NCI-H226 (cell line): ENCODE measurements around the gene MUC20.
"Not testable (repeated sequence)": the region's sequence is repeated elsewhere in the genome, so short reads cannot be mapped to it uniquely, and the experiment has no call there.

Experiments
- DNase-seq: peaks from one replicate; pipeline ENCODE4 v3.0.0-alpha.2; 2015

MUC20 gene

GRCh38 chr3:195732940-195733339 lies 12.2 kb downstream of the MUC20 start:
- no peak for DNase-seq

- no peak for DNase-seq
These were observed 14.4 kb downstream of the MUC20 start for GRCh38 chr3:195735036-195735695.

DNA sequence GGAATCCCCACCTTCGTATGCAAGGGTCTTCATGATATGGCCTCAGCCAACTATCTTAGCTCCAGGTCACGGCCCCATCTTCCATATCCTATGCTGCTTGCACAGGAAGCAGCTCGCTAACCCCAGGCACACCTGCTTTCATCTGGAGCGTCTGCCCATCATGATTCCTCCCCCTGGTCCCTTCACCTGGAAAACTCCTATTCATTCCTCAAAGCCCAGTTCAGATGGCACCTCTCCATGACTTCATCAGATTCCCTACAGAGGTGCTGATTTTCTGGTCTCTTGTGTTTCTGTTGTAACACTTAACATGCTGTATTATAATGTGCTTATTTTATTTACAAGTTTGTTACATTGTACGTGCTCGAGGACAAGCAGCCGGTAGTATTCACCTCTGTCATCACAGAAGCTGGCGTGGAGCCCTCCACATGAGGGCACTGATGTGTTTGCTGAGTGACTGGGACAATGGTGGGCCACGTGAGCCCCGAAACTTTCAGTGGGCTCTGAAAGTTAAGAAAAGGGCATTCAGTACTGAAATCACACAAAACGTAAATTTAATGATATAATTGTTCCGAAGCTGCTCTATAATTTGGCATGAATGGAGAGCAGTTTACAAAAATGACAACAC lies 16.2 kb downstream of the MUC20 start:
- no peak for DNase-seq

- not testable (repeated sequence) for DNase-seq
These were observed 17.0 kb downstream of the MUC20 start for GRCh38 chr3:195737782-195738181.

DNA sequence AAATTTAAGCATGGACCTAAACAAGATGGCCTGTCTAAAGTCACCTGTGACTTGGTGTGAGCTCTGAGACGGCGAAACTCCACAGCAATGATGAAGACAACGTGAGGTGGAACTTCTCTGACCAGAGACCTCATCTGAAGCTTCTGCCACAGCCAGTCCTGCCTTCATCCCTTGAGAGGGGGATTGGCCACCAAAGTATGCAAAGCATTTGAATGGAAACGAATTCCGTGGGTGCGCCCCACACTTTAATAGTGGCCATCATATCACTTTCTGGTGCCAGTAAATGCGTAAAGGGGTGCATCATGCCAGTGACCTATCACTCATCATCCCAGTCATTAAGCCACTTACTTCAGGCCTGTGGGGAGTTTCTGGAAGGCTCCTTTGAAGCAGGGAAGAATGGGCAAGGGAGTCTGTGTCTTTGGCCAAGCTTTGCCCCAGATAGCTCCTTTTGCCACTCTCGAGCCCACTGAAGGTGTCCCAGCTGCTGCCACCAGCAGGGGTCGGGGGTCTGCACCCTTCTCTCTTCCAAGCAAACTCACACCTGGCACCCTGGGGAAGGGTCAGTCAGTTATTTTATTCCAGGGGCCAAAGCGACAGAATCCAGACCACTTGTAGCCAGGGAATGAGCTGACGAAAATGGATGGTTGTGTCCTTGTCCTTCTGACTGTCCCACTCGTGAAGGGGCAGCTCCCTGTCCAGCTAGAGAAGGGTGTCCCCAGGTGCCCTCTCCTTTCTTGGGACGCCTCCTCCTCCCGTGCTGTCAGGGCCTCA lies 17.7 kb downstream of the MUC20 start:
- DNase-seq, result no peak

GRCh38 chr3:195739561-195740111 lies 18.9 kb downstream of the MUC20 start:
- DNase-seq, result no peak

DNA sequence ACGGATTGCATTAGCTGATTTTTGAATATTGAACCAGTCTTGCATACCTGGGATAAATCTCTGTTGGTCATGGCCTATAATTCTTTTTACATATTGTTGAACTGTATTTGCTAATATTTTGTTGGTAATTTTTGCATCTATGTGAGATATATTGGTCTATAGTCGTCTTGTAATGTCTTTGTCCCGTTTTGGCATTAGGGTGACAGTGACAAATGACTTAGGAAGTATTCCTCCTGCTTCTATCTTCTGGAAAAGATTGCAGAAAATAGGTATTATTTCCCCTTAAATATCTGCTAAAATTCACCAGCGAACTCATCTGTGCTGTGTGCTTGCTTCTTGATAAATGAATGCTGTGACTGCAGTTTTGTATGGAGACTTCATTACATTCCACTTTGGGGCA lies 23.7 kb downstream of the MUC20 start:
- no peak for DNase-seq

- DNase-seq, result no peak
These were observed 25.6 kb downstream of the MUC20 start for GRCh38 chr3:195746346-195746745.

DNA sequence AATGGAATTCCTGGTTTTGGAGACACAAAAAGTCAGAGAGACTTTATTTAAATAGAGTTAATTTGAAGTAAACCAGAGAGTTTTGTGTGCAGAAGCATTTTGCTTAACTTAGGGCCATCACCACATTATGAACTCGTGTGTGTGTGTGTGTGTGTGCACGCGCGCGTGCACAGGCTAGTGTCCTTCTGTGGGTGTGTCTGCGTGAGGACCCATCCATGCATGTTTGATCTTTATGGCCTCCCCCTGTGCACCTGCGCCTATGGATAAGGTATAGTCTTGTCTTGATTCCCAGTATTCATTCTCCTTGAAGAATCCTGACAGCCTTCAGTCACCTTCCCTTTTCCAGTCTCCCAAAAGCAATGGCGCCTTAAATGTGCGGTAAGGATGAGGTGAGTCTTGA lies 26.0 kb downstream of the MUC20 start:
- DNase-seq, result no peak

GRCh38 chr3:195748661-195749060 lies 27.9 kb downstream of the MUC20 start:
- DNase-seq, result no peak

- DNase-seq, result not testable (repeated sequence)
These were observed 28.3 kb downstream of the MUC20 start for GRCh38 chr3:195749101-195749500.

GRCh38 chr3:195750797-195751520 lies 30.2 kb downstream of the MUC20 start:
- DNase-seq, result no peak

GRCh38 chr3:195751560-195751959 lies 30.8 kb downstream of the MUC20 start:
- no peak for DNase-seq

- DNase-seq, result no peak
These were observed 31.3 kb downstream of the MUC20 start for GRCh38 chr3:195752066-195752465.

DNA sequence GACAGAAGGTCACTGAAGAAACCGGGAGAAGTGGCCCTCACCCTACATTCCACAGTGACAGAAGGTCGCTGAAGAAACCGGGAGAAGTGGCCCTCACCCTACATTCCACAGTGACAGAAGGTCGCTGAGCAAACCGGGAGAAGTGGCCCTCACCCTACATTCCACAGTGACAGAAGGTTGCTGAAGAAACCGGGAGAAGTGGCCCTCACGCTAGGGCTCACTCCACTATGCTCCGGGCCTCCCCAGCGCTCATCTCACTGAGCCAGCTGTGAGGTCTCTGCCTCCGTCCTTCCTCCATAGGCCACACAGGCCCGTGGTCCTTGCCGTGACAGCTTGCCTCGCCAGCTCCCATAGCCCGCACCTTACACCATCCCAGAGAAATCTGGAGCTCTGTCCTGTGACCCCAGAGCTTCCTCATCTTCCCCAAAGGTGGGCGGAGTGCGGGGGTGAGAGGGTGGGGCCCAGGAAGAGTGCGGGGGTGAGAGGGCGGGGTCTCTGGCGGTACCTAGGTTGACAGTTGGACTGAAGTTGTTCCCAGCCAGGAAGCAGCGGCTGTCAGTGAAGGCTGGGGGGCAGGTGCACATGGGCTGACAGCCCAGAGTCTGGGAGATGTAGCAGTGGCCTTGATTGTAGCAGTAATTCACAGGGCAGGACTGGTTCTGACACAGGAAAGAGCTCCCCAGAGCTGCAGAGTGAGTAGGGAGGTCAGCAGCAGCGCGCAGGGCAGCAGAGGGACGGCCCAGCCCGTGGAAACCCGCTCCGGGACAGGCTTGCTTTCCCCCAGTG lies 32.0 kb downstream of the MUC20 start:
- DNase-seq, result no peak

GRCh38 chr3:195753581-195753980 lies 32.8 kb downstream of the MUC20 start:
- no peak for DNase-seq

DNA sequence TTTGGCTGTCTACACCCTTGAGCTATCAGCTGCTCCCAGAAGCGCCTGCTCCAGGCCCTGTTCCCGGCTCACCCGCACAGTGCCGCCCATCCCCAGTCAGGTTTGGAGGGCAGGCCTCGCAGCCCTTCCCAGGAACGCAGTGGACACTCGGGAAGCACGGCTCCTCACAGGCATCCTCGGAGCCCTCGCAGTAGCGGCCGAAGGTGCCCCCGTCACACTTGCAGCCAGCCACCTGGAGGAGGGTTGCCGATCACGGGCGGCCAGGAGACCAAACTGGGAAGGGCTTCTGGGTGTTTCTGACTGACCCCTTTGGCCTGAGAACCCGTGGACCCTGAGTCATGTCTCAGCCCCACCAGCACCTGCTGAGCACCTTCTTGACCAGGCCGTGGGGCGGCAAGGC lies 33.4 kb downstream of the MUC20 start:
- no peak for DNase-seq

DNA sequence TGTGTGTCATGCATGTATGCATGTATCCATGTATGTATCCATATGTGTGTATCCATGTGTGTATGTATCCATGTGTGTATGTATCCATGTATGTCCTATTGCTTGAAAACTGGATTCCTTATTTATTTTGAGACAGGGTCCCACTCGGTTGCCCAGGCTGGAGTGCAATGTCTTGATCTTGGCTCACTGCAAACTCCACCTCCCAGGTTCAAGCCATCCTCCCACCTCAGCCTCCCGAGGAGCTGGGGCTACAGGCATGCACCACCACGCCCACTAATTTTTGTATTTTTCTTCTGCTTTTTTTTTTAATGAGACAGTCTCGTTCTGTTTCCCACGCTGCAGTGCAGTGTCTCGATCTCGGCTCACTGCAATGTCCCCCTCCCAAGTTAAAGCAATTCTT lies 34.1 kb downstream of the MUC20 start:
- no peak for DNase-seq

GRCh38 chr3:195755391-195755790 lies 34.6 kb downstream of the MUC20 start:
- DNase-seq, result no peak

- no peak for DNase-seq
These were observed 35.3 kb downstream of the MUC20 start for GRCh38 chr3:195755791-195756676.

DNA sequence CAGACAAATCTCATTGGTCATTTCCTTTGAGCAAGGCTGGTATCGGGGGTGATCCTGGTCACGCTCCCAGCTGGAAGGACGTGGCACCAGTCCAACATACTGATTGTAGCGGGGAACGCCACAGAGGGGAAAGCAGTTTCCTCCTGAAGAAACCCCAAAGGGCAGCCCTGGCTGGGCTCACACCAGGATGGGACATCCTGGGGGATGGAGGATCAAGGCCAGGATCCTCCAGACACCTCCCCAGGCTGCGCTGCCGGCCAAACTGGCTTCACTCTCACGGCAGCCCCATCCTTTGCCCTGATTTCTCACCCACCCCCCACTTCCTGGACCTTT lies 36.6 kb downstream of the MUC20 start:
- no peak for DNase-seq
